Activated CD8-positive, alpha-beta memory T cell treated with anti-CD3 and anti-CD28 coated beads, Interleukin-2, amount 50 U/mL, for 4 hours (primary cell): ENCODE measurements around the gene TBC1D22A.
A peak's percentile ranks its signal among the peaks of the same experiment; 100 is the strongest.
"Not testable (repeated sequence)": the region's sequence is repeated elsewhere in the genome, so short reads cannot be mapped to it uniquely, and the experiment has no call there.

ENCODE experiments used
- DNase-seq: peaks from one replicate; pipeline ENCODE4 v3.0.0-alpha.2; 2020

Gene TBC1D22A

DNA sequence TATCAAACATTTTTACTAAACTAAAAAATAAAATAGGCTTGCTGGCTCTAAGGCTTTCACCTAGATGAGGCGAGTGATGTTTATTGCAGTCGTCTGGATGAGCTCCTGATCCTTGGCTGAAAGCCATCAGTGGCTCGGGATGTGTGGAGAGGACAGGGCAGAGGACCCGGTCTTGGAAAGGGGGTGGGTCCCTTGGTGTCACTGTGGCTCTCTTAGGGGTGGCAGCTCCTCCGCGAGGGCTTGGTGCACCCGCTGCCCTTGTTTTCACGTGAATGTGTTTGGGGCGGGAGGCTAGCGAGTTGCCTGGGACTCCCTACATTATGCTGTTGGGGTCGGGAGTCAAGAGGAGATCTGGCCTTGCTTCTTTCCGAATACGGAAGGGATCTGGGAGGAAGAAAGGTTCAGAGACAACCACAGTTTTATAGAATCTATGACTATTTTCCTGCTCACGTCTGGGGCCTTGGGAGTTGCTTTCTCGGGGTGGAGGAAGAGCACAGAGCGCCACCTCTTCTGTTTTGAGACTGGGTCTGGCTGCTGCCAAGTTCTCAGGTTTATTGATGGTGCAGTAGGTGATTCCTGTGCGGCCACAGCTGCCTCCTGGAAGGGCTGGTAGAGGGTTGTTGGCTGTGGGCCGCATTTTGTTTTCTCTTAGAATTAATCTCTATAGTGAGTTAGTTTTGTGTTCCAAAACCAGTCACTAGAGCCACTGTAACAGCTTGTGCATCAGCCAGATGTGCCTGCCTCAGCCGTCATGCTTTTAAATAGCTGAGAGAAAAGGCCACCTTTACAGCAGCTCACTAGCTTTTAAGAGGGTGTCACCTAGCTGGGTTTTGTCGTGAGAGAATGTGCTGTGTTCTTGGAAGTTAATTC lies 12.8 kb downstream of the TBC1D22A start:
- DNase-seq: no peak

DNA sequence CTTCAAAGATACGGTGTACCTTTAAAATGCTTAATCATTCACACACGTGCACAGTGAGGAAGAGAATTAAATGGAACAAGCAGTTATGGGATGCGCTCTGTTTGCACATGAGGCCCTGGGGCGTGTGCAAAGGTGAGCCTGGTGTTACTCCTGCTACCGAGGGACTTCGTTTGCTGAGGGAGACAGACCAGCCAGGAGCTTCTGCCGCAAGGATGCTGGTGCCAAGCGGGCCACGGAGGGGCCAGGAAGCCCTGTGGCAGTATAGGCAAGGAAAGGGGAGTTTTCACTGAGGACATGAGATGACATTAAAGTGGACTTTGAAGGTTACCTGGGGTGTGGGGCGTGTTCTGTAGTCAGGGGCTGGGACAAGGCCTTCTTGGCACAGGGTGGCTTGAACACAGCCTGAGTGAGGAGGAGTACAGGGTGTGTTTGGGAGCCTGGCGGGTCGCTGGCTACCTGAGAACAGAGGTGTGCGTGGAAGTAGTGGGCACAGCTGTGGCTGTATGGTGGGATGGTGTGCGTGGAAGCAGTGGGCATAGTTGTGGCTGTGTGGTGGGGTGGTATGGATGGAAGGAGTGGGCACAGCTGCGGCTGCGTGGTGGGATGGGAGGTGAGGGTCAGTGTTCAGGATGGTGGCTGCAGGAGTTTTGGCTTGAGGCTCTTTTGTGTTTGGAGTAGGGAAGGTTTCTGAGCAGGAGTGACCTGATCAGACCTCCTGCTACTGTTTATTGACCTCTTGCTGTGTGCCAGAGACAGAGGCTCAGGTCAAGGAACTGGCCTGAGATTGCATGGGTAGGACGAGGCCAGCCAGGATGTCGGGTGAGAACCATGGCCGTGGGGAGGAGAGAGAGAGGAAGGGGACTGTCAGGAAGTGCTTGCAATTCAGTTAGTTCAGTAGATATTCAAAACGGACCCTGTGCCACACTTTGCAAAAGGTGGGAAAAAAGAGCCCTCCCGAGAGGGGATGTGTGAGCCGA lies 13.7 kb downstream of the TBC1D22A start:
- DNase-seq: no peak

DNA sequence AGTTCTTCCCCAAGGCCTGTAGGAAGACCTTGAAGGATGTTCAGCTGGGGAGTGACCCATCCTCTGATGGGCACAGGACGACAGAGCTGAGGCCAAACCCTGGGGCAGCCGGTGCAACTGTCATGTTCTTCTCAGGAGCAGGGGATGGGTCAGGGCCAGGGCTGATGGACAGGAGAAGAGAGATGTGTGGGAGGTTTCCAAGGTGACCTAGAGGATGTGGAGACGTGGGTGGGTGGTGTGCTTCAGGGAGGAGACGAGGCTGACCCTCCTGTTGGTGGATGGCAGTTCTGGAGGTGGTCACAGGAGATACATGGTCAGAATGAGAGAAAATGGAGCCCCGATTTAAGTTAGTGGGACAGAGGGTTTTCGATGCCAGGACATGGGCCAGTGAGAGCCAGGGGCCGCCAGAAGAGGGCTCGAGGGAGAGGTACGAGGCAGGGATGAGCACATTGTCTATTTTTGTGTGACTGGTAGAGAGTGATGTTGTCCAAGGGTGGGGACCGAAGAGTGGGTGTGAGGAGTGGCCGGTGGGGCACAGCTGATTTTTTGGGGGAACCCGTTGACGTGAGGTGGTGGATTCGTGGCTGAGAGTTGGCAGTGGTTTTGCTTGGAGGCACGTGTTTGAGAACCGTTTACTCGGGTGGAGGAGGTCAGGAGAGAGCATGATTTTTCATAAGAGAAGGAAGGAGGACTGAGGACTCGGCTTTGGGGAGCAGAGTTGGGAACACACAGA lies 14.6 kb downstream of the TBC1D22A start:
- DNase-seq: no peak

DNA sequence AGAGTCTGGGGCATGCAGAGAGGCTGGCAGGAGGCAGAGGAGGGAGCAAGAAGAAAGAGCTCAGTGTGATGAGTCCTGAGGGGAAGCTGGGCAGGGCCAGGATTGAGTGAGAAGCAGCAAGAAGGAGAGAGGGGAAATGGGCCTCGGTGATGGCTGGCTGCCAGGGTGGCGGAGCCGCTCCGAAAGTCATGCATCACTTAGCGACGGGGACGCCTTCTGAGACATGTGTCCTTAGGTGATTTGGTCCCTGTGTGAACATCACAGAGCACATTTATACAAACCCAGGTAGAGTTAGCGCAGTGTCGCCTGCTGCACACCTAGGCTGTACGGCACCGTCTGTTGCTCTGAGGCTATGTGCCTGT lies 15.1 kb downstream of the TBC1D22A start:
- DNase-seq: peak; percentile 45

DNA sequence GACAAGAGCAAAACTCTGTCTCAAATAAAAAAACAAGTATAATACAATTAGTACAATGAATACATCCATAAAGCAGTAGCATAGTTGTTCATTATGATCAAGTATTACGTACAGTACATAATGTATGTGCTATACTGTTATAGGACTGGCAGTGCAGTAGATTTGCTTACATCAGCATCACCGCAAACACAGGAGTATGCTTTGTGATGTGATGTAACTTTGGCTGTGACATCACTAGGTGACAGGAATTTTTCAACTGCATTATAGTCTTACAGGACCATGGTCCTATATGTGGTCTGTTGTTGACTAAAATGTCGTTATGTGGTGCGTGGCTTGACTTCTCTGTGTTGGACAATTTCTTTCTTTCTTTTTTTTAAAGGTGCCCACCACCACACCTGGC lies 16.6 kb downstream of the TBC1D22A start:
- DNase-seq: no peak

DNA sequence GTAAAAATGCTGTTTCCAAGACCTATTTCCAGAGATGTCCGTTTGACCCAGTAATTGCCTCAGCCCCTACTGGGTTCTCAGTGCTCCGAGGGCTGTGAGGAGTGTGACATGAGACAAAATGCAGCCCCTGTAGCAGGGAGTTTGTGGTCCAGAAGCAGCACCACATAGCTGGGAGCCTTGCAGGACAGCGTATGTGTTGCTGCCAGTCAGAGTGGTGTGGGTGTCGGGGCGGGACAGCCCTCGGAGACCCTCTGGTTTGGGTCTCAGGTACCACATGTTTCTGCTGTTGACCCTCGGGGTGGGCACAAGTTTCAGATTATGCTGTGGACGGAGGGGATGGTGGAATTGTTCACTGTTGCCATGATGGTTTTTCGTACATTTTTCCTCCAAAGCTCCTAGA lies 17.2 kb downstream of the TBC1D22A start:
- no peak for DNase-seq

DNA sequence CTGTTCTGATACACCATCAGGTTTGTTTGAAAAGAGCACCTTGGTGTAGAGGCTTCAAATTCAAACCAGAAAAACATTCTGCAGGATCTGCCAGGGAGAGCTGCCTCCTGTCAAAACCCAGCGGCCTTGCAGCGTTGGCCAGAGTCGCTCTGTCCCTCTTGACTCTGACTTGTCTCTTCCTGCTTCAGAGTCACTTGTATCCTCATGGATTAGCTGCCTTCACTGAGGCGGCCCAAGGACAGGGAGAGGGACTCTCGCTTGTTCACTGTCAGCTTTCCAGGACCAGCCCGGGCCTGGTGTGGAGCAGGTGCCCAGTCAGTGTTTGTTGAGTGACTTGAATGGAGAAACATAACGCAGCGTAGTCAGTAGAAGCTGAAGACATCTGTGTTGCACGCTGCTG lies 18.0 kb downstream of the TBC1D22A start:
- no peak for DNase-seq

DNA sequence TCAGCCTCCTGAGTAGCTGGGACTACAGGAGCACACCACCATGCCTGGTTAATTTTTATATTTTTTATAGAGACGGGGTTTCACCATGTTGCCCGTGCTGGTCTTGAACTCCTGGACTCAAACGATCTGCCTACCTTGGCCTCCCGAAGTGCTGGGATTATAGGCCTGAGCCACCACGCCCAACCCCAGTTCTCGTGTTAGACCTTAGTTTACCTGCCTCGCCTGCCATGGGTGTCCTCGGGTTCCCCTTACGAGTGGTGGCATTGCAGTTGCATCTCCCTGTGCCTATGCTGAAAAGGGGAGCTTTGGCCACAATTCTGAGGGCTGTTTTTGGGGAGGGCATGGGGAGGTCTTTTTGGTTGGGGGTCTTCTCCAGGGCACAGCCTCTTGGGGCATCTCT lies 18.8 kb downstream of the TBC1D22A start:
- no peak for DNase-seq

DNA sequence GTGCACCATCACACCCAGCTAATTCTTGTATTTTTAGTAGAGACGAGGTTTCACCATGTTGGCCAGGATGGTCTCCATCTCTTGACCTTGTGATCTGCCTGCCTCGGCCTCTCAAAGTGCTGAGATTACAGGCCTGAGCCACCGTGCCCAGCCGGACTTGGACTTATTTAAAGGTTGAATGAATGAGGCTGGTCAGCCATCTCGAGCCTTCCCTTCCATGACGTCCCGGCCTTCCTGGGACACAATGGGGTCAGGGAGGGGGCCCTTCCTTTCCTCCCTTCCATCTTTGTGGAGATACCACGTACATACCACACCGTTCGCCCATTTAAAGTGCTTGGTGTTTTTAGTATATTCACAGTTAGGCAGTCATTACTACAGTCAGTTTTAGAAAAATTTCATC lies 19.8 kb downstream of the TBC1D22A start:
- not testable (repeated sequence) for DNase-seq

DNA sequence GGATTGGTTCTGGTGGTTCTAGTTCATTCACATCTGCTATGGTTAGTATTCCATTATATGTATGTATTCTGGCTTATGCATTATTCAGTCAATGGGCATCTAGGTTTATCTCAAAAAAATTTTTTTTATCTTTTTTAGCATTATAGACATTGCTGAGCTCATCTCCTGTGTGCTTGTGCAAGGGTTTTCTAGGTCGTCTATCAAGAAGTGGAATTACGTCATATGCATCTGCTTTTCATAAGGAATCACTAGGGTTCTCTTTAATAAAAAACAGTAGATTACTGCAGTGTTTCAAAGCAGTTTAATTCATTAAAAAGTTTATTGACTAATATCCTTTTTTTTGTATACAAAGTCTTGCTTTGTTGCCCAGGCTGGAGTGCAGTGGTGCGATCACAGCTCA lies 21.3 kb downstream of the TBC1D22A start:
- DNase-seq: no peak

DNA sequence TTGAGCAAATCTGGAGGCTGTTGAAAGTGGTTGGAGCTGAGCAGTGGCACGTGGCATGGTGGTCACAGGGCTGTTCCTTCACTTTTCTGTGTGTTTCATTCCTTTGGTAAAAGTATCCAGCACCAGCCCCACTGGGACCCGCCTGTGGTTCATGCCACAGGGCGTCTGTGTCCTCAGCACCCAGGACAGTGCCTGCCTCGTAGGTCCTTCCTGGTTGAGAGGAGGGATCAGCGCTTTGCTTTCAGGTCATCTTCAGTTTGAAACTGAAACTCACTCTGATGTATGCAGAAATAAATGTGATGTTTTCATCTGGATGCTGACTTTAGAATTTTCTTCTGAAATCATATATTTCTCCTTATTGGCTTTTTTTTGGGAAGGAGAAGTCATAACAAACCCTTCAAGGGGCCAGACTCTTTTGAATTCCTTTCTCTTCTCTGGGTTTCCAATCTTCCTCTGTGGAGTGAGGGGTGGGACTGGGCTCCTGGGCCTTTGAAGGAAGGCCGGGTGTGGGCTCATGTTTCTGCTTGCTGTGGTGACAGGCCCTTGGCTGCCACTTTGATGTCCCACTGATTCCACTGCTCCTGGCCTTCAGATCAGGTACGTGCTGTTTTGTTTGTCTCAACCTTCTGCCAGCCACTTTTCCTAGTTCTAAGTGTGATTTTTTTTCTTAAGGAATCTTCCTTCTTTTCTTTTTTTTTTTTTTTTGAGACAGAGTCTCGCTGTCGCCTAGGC lies 26.2 kb downstream of the TBC1D22A start:
- DNase-seq: no peak

DNA sequence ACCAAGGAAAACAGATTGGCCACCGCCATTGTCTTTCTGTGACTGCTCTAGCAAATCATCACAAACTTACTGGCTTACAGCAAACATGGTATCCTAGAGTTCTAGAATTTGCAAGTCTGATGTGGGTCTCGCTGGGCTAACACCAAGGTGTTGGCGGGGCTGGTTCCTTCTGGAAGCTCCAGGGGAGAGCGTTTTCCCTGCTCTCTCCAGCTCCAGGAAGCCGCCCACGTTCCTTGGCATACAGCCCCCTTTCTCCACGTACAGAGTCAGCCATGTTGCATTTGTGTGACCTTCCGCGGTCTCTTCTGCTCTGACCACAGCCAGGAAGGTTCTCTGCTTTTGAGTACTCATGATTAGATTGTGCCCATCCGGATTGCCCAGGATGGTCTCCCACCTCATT lies 27.5 kb downstream of the TBC1D22A start:
- no peak for DNase-seq

DNA sequence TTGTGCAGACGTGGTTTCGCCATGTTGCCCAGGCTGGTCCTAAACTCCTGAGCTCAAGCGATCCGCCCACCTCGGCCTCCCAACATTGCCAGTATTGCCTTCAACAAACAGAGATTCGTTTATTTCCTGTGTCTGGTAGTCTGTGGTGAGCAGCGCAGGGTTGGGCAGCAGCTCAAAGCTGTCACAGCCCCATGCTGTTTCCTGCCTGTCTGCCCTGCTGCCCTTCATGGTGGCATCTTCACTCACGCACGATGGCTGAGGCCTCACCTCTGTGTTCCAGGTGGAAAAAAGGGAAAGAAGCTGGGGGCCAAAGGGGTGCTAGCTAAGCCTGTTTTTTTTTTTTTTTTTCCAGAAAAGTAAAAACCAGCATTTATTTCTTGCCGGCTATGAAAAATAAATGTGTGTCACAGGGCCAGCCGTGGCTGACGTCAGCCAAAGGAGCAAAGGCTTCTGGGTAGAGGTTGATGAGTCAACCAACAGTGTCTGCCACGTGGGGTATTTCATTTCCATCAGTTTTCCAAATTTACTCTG lies 28.8 kb downstream of the TBC1D22A start:
- DNase-seq: peak; percentile 82

DNA sequence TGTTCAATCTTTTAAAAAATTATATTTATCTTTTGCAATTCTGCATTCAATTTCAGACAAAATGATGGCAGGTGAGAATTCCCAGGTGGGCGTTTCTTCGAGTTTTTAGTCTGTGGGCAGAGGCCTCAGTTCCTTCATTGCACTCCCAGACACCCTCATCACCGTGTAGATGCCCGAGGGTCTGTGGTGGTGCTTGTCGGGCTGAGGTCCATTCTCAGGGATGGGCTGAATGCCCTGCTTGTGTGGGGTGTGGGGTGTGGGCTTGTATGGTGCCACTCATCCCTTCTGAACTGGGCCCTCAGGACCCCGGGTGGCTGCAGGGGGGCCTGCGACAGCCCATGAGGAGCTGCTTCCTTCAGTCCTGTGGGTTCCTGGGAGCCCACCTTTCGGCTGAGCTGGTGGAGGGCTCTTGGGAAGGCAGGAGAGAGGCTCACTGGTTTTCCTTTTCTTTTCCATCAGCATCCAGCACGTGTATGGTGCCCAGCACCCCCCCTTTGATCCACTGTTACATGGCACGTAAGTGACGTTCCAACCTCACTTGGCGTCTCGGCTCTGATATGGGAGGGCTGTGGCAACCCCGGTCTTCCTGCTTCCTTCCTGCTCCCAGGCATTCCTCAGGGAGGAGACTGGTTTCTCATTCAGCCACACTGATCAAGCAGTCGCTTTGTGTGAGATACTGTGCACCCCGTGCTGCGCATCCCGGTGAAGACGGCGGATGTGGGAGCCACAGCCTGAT lies 29.8 kb downstream of the TBC1D22A start:
- DNase-seq: no peak

DNA sequence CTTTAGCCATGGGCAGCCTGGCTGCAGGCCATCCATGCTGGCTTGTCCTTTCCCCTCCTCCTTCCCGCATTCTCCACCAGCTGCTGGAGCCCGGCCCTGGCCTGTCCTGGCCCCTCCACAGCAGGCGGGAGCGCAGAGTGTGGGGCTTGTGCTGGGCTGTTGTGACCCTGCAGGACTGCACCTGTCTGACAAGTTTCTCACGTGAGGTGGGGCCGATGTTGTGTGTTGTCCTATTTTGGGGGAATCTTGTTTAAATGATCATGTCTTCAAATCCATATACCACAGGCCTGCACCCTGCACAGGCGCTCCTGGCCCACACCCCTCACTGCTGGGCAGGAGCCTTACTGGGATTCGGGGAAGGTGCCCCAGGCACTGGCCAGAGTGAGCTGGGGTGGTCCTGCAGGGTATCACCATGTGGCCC lies 30.4 kb downstream of the TBC1D22A start:
- no peak for DNase-seq

DNA sequence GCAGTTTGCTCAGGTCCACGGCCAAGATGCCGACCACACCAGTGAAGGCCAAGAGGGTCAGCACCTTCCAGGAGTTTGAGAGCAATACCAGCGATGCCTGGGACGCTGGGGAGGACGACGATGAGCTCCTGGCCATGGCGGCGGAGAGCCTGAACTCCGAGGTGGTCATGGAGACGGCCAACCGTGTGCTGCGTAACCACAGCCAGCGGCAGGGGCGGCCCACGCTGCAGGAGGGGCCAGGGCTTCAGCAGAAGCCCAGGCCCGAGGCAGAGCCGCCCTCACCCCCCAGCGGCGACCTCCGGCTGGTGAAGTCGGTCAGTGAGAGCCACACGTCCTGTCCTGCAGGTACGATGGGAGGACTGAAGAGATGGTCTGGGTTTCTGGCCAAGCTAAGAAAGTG lies 31.0 kb downstream of the TBC1D22A start:
- no peak for DNase-seq

DNA sequence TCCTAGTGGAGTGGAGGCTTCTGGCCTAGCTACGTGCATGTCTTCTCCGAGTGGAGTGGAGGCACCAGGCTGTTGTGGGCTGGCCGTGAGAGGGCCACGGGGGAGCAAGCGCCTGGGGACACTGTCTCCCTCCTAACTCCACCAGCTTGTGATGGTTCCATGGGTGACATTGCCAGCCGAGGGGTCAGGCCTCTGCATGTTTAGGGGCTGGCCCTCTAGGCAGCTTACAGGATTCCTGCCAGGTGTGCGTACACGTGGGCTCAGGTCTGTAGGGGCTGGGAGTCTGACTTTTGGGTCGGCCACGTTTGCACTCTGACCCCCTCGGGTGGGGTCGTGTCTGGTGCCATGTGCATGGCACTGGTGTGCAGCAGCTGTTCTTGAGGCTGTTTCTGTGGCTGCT lies 31.6 kb downstream of the TBC1D22A start:
- no peak for DNase-seq

DNA sequence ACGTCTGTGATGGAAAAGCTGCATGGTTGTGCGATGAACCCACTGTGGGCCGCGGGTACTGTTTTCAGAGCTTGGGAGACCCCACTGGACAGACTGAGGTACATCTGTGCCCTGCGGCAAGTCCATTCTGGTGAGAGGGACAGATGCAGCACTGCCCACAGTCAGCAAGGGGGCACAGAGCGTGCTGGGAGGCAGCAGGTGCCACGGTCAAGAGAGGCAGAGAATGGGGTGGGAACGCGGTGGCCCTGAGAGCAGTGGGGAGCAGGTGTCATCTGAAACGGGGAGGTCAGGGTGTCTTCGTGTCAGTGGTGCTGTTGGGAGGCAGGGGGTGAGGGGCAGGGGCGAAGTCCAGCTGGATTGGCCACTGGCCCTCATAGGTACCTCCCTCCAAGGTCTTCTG lies 32.0 kb downstream of the TBC1D22A start:
- DNase-seq: no peak

DNA sequence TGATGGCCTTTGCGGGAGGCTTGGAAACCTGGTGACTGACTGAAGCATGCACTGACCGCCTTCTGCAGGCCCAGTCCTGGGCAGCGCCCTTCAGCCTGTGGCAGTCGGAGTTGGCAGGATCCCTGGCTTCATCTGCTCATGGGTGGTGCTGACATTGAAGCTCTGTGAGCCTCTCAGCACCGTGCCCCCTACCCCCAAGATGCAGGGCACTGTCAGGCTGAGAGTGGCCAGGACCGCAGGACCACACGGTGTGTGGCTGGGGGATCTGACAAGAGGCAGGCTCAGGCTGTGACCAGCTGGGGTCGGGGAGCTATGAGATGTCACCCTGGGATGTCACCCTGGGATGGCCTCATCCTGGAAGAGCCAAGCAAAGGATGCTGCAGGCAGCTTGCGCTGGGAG lies 32.7 kb downstream of the TBC1D22A start:
- DNase-seq: no peak

DNA sequence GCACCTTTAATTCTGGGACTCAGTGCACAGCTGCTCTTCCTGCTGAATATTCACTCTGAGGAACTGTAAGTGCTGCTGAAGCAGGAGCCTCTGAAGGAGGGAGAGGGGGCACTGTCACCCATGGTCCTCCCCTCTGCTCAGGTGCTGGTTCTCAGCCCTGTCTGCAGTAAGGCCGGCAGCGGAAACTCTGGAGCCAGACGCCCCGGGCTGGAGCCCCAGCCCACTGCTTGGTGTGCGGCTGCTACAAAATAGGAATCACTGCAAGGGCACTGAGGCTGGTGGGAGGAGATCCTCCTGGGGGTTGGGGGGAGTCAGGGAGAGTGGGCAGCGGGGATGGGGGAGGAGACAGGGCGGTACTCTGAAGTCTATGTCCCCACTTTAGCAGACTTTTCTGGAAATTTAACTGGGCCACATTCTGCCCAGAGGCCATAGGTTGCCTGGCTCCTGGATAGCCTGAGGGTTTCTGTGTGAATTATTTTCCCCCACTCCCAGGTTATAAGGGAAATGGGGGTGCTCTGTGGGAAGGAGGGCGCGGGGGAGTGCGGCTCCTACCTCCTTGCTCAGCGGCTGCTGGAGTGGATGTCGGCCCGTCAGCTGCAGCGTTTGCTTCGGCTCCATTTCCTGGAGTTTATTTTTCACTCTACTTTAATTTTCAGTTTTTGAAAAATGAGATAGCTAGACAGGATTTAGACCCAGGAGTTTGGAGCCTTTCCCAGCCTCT lies 33.6 kb downstream of the TBC1D22A start:
- no peak for DNase-seq
